Chondrocyte (in vitro differentiated cells): ENCODE results near the gene SMARCD3. TPM values are rescaled to one million over a fixed set of nuclear protein-coding genes. Genes with fewer than 3 reads are reported as not detected.
A peak's percentile ranks its signal among the peaks of the same experiment; 100 is the strongest.

Experiments
- DNase-seq: peaks from one replicate; pipeline ENCODE4 v3.0.0; 2021; ENCODE audit warnings: mixed read lengths, low spot score
- H3K27ac Mint-ChIP-seq: one replicate; pipeline ENCODE4 v1.8.0; 2021; ENCODE audit warnings: mild to moderate bottlenecking, moderate library complexity, mixed read lengths; ENCODE audit not compliant: unreplicated experiment
- H3K27me3 Mint-ChIP-seq: 2 replicates; pipeline ENCODE4 v1.8.0; 2021; ENCODE audit warnings: low read depth, mixed read lengths
- H3K36me3 Mint-ChIP-seq: 2 replicates; pipeline ENCODE4 v1.8.0; 2021; ENCODE audit warnings: low read depth, mixed read lengths
- H3K4me1 Mint-ChIP-seq: 2 replicates; pipeline ENCODE4 v1.8.0; 2021; ENCODE audit warnings: low read depth, mild to moderate bottlenecking, mixed read lengths
- H3K4me3 Mint-ChIP-seq: one replicate; pipeline ENCODE4 v1.8.0; 2021; ENCODE audit warnings: mild to moderate bottlenecking, moderate library complexity, mixed read lengths; ENCODE audit not compliant: unreplicated experiment
- H3K9me3 Mint-ChIP-seq: 2 replicates; pipeline ENCODE4 v1.8.0; 2021; ENCODE audit warnings: low read depth, mixed read lengths
- total RNA-seq: library from RNA; stranded (reverse); gene quantifications from 3 replicates; pipeline ENCODE4 v1.2.1, GENCODE V29; 2021
- TF ChIP-seq, protein P1 (sequence below): fragments of 200-600 bp; sonication (generic); IDR thresholded peaks from 2 replicates; pipeline ENCODE4 v1.5.0; 2021; ENCODE audit warnings: antibody characterized with exemption, mild to moderate bottlenecking, moderate library complexity

SMARCD3 gene
- total RNA-seq, 1 donor from 2014 or later: 120 TPM

DNA sequence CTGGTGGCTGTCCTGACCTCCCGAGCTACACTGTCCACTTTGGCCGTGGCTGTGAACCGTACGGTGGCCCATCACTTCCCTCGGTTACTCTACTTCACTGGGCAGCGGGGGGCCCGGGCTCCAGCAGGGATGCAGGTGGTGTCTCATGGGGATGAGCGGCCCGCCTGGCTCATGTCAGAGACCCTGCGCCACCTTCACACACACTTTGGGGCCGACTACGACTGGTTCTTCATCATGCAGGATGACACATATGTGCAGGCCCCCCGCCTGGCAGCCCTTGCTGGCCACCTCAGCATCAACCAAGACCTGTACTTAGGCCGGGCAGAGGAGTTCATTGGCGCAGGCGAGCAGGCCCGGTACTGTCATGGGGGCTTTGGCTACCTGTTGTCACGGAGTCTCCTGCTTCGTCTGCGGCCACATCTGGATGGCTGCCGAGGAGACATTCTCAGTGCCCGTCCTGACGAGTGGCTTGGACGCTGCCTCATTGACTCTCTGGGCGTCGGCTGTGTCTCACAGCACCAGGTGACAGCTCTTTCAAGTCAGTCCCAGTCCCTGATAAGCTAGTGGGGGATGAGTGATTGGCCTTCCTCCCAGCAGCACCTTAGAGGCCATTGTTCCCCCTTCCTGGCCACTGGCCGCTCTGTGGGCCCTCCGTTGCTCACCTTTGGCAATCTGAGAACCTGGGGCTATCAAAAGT is 13.3 kb downstream of the SMARCD3 start:
- no peak overlapping the region for H3K27ac Mint-ChIP-seq
- no peak overlapping the region for H3K4me3 Mint-ChIP-seq
- peaks cover 18% of the 10 kb centered on the region for H3K36me3 Mint-ChIP-seq
- no peaks in the 10 kb centered on the region for H3K9me3 Mint-ChIP-seq
- peaks cover 40% of the 10 kb centered on the region for H3K4me1 Mint-ChIP-seq
- TF ChIP-seq, protein P1, sequence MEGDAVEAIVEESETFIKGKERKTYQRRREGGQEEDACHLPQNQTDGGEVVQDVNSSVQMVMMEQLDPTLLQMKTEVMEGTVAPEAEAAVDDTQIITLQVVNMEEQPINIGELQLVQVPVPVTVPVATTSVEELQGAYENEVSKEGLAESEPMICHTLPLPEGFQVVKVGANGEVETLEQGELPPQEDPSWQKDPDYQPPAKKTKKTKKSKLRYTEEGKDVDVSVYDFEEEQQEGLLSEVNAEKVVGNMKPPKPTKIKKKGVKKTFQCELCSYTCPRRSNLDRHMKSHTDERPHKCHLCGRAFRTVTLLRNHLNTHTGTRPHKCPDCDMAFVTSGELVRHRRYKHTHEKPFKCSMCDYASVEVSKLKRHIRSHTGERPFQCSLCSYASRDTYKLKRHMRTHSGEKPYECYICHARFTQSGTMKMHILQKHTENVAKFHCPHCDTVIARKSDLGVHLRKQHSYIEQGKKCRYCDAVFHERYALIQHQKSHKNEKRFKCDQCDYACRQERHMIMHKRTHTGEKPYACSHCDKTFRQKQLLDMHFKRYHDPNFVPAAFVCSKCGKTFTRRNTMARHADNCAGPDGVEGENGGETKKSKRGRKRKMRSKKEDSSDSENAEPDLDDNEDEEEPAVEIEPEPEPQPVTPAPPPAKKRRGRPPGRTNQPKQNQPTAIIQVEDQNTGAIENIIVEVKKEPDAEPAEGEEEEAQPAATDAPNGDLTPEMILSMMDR: no peak
- no peaks in the 10 kb centered on the region for H3K27me3 Mint-ChIP-seq
- peak; percentile 87 for DNase-seq

DNA sequence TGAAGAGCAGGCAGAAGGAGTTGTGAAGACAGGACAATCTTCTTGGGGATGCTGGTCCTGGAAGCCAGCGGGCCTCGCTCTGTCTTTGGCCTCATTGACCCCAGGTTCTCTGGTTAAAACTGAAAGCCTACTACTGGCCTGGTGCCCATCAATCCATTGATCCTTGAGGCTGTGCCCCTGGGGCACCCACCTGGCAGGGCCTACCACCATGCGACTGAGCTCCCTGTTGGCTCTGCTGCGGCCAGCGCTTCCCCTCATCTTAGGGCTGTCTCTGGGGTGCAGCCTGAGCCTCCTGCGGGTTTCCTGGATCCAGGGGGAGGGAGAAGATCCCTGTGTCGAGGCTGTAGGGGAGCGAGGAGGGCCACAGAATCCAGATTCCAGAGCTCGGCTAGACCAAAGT is 14.7 kb downstream of the SMARCD3 start:
- peak overlapping the region; percentile 100 for H3K27ac Mint-ChIP-seq
- H3K27me3 Mint-ChIP-seq: no peaks in the 10 kb centered on the region
- H3K4me3 Mint-ChIP-seq: peak overlapping the region; percentile 100
- peaks cover 37% of the 10 kb centered on the region for H3K4me1 Mint-ChIP-seq
- TF ChIP-seq, protein P1: no peak
- no peaks in the 10 kb centered on the region for H3K9me3 Mint-ChIP-seq
- no peak for DNase-seq
- H3K36me3 Mint-ChIP-seq: peaks cover 9% of the 10 kb centered on the region

DNA sequence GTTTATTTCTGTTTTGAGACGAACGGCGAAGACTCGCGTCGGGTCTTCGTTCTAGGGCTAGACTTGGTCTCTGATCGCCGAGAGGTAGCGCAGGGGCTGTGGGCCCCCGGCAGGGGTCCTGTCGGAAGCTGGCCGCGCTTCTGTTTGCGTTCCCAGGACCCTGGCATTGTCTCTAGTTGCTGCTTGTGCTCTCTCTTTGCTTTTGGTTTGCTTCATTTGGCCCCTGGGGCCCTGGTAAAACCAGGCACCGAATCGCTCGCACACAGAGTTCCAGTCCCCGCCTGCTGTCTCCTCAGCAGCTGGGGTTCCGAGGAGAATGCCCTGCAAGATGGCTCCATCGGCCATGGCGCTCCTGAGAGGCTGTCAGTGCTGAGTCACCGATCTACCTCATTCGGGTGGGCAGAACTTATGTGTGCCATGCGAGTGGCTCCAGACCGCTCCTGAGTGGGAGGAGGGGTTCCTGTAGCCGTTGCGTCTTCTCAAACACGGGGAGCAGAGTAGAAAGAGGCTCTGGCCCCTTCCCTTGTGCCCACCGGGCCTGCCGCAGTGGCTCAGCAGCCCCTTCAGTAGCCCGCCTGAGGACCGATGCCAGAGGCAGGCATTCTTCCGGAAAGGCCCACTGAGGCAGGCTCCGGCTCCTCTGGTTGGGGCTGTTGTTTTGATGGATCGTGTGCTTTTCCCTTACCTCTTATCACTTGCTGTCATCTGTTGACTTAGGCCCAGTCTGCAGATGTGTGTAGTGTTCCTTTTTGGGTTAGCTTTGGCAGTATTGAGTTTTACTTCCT is 15.4 kb downstream of the SMARCD3 start:
- Mint-ChIP-seq H3K27me3 (no peaks in the 10 kb centered on the region), H3K36me3 (peaks cover 8% of the 10 kb centered on the region), H3K27ac (peak overlapping the region; percentile 100), H3K4me3 (peak overlapping the region; percentile 100), H3K9me3 (no peaks in the 10 kb centered on the region), H3K4me1 (peaks cover 42% of the 10 kb centered on the region)
- TF ChIP-seq, protein P1: peak; percentile 34
- DNase-seq: no peak

DNA sequence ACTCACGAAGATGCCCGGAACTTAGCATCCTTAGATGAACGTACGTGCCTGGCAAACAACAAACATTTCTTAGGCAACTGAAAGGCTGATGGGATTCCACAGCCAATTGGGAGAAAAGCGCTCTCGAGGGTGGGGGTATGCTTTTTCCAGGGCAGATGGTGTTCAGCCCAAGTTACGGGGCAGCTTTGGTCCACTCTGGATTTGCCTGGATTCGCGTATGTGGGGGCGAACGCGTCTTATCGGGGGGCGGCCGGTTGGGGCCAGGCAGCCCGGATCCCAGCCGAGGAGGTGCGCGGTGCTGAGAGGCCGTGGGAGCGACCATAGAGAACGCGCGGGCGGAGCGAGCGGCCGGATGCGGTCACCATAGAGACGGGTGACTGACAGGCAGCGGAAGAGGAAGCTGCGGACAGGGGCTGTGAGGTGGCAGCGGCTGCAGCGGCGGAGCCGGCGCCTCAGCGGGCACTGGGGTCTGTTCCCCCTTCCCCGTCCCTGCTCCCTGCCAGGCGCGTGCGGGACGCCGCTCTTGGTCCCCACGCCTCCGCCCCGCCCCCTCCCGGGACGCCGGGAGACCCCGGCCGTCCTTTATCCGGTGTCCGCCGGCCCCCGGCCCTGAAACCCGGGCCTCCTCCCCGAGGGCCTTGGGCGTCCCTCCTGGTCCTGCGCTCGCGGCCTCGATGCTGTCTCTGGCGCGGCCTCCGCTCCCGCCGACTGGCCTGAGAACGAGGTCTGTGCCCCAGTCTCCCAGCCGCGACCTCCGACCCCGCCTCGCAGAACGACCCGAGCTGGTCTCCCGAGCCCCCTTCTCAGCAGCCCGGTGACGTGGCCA is 16.2 kb downstream of the SMARCD3 start, which contains the start of gene CHPF2:
Gene CHPF2, plus strand, starts transcription at position 393 of the 826 bp plus-strand sequence. CDS start 1,529 bp downstream, outside the sequence.
- H3K4me1 Mint-ChIP-seq: peaks cover 49% of the 10 kb centered on the region
- TF ChIP-seq, protein P1: no peak

DNA sequence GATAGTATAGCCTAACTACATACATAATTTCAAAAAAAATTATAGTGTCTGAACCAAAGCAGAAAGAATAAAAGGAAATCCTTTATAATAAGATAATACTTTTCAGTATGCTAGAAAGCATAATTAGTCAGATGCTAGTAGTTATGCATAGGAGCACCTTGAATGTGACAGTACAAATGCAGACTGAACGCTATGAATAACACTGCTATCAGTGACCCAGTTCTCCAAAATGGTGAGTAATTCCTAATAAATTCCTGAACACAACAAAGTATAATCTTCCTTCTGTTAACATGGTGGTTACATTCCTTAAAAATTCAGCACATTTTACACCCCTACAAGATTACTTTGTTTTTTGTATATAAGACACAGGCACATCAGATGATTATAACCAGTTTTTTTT is 17.4 kb downstream of the SMARCD3 start:
- no peak overlapping the region for H3K4me3 Mint-ChIP-seq
- TF ChIP-seq, protein P1: no peak
- H3K4me1 Mint-ChIP-seq: peaks cover 59% of the 10 kb centered on the region
- H3K27me3 Mint-ChIP-seq: no peaks in the 10 kb centered on the region
- H3K9me3 Mint-ChIP-seq: no peaks in the 10 kb centered on the region
- peaks cover 2% of the 10 kb centered on the region for H3K36me3 Mint-ChIP-seq
- H3K27ac Mint-ChIP-seq: no peak overlapping the region
- no peak for DNase-seq

More for the DNA sequence above, 16.2 kb downstream of the SMARCD3 start, which contains the start of gene CHPF2:
- Mint-ChIP-seq H3K27me3 (no peaks in the 10 kb centered on the region), H3K27ac (peak within 1 kb of the TSS; percentile 100), H3K9me3 (no peaks in the 10 kb centered on the region), H3K36me3 (peaks cover 8% of the 10 kb centered on the region), H3K4me3 (peak within 1 kb of the TSS; percentile 100)
- DNase-seq: no peak
